Measurements from ENCODE around the gene TP53.

DNA sequence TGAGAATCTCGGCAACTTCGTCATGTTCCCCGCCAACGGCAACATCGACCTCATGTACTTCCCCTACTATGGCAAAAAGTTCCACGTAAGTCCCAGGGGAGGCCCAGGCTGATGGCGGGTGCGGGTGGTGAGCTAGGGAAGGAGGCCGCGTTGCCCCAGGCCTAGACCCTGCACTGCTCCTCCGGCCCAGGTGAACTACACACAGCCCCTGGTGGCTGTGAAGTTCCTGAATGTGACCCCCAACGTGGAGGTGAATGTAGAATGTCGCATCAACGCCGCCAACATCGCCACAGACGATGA lies 31.8 kb downstream of the TP53 start:
- TF ChIP-seq POLR2A (IDR thresholded peaks at IDR 0.05) (no peak), POLR2AphosphoS5 (IDR thresholded peaks at IDR 0.05) (no peak), EP300 (IDR thresholded peaks at IDR 0.05) (no peak)
- TF ChIP-seq, protein P1, sequence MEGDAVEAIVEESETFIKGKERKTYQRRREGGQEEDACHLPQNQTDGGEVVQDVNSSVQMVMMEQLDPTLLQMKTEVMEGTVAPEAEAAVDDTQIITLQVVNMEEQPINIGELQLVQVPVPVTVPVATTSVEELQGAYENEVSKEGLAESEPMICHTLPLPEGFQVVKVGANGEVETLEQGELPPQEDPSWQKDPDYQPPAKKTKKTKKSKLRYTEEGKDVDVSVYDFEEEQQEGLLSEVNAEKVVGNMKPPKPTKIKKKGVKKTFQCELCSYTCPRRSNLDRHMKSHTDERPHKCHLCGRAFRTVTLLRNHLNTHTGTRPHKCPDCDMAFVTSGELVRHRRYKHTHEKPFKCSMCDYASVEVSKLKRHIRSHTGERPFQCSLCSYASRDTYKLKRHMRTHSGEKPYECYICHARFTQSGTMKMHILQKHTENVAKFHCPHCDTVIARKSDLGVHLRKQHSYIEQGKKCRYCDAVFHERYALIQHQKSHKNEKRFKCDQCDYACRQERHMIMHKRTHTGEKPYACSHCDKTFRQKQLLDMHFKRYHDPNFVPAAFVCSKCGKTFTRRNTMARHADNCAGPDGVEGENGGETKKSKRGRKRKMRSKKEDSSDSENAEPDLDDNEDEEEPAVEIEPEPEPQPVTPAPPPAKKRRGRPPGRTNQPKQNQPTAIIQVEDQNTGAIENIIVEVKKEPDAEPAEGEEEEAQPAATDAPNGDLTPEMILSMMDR (IDR thresholded peaks at IDR 0.05), result no peak

Measured in upper lobe of left lung (tissue), 4 donors.